GM19328 (cell line): ENCODE measurements around the gene MXRA8.

Source experiments
- ATAC-seq: cut with Tn5 transposase; IDR thresholded peaks from one replicate; pipeline ENCODE4 v1.9.1; 2021; ENCODE audit warnings: mild to moderate bottlenecking, moderate library complexity; ENCODE audit not compliant: unreplicated experiment

MXRA8 gene

GRCh38 chr1:1337793-1338147 is 20.6 kb downstream of the MXRA8 start:
- no peak for ATAC-seq

GRCh38 chr1:1336931-1337792 is 21.2 kb downstream of the MXRA8 start:
- no peak for ATAC-seq

GRCh38 chr1:1336446-1336845 is 21.9 kb downstream of the MXRA8 start:
- ATAC-seq = no peak

- ATAC-seq = no peak
These were observed 22.5 kb downstream of the MXRA8 start for GRCh38 chr1:1335792-1336248.

GRCh38 chr1:1335283-1335682 is 23.1 kb downstream of the MXRA8 start:
- no peak for ATAC-seq

- no peak for ATAC-seq
These were observed 23.5 kb downstream of the MXRA8 start for GRCh38 chr1:1334835-1335234.

GRCh38 chr1:1333551-1334241 is 24.7 kb downstream of the MXRA8 start:
- no peak for ATAC-seq

GRCh38 chr1:1332774-1333480 is 25.4 kb downstream of the MXRA8 start:
- no peak for ATAC-seq

- no peak for ATAC-seq
These were observed 26.2 kb downstream of the MXRA8 start for GRCh38 chr1:1332031-1332755.

GRCh38 chr1:1331068-1331965 is 27.0 kb downstream of the MXRA8 start, which contains the start of gene TAS1R3:
TSS of gene TAS1R3 (plus strand) at chr1:1331280. CDS start at chr1:1331346, 66 bp downstream.
- ATAC-seq = no peak

- no peak for ATAC-seq
These were observed 27.8 kb downstream of the MXRA8 start for GRCh38 chr1:1330366-1331067.

GRCh38 chr1:1329304-1330210 is 28.8 kb downstream of the MXRA8 start:
- ATAC-seq = no peak

GRCh38 chr1:1328254-1328653 is 30.1 kb downstream of the MXRA8 start:
- no peak for ATAC-seq

GRCh38 chr1:1327291-1327690 is 31.1 kb downstream of the MXRA8 start:
- ATAC-seq = no peak

GRCh38 chr1:1326075-1326605 is 32.2 kb downstream of the MXRA8 start:
- ATAC-seq = no peak

GRCh38 chr1:1325288-1326074 is 32.9 kb downstream of the MXRA8 start:
- no peak for ATAC-seq
